Mucosa of descending colon (tissue), 3 donors: Measurements from ENCODE around the gene SLC36A1. TPM values are rescaled to one million over a fixed set of nuclear protein-coding genes. Genes with fewer than 3 reads are reported as not detected.
A peak's percentile ranks its signal among the peaks of the same experiment; 100 is the strongest.

Source experiments
- ATAC-seq: fragments of 200-7000 bp; cut with Tn5 transposase; one replicate; pipeline ENCODE4 v1.9.1; 2020; ENCODE audit warnings: mild to moderate bottlenecking, moderate library complexity
- DNase-seq, 3 donors: peaks; one replicate each; pipeline ENCODE4 v3.0.0-alpha.2; 2020
- H3K36me3 ChIP-seq: fragments of 200-600 bp; one replicate; pipeline ENCODE4 v1.8.0; 2021; ENCODE audit warnings: low read depth, mild to moderate bottlenecking
- H3K4me1 ChIP-seq: fragments of 200-600 bp; one replicate; pipeline ENCODE4 v1.8.0; 2021; ENCODE audit warnings: low read depth, mild to moderate bottlenecking
- H3K4me3 ChIP-seq: fragments of 200-600 bp; one replicate; pipeline ENCODE4 v1.8.0; 2021; ENCODE audit warnings: mild to moderate bottlenecking
- H3K9me3 ChIP-seq: fragments of 200-600 bp; one replicate; pipeline ENCODE4 v1.8.0; 2021; ENCODE audit warnings: mild to moderate bottlenecking
- CTCF ChIP-seq: fragments of 200-600 bp; IDR thresholded peaks from one replicate; pipeline ENCODE4 v1.8.0; 2022; ENCODE audit warnings: antibody characterized with exemption, mild to moderate bottlenecking
- intact Hi-C, 2 donors: fragments of 100-400 bp; cut with DNase I in 1 of 2; cut with micrococcal nuclease in 1 of 2; formaldehyde crosslinking; loops; one replicate each; pipeline versions ENCODE4 v1.11.0 to v1.11.1; 2022; cut with DNase I, micrococcal nuclease
- total RNA-seq, 3 donors: library from RNA; stranded (reverse); fragmentation: NEBNext Ultra II Directional in 2 of 3; extraction: Animal tissue kit (Norgen Biotek cat#: 25700) in 2 of 3; gene quantifications; one replicate each; pipeline versions ENCODE4 v1.2.1 to v1.2.4, GENCODE V29; 2021 to 2023
- donor health status: DM: no; HTN: no; CAD: no; lungs with moderate emphysema.
- donor health status: DM: no; HTN: no; CAD: no.
- donor health status: DM: no; HTN: yes; CAD: no.

Gene SLC36A1
- total RNA-seq, 3 donors from 2014 or later = 38.1 to 105 (median 55.2) TPM

- no peaks in the 10 kb centered on the region for H3K36me3 ChIP-seq
- ATAC-seq (peak; percentile 87), DNase-seq (peak in 1 of 3 donors; percentile 45)
- no peak overlapping the region for H3K4me3 ChIP-seq
- H3K4me1 ChIP-seq = no peaks in the 10 kb centered on the region
- intact Hi-C loops = no loop called here
- no peaks in the 10 kb centered on the region for H3K9me3 ChIP-seq
- TF ChIP-seq CTCF = peak; percentile 13
Observed at GRCh38 chr5:151523335-151523734, 75.9 kb downstream of the SLC36A1 start.

DNA sequence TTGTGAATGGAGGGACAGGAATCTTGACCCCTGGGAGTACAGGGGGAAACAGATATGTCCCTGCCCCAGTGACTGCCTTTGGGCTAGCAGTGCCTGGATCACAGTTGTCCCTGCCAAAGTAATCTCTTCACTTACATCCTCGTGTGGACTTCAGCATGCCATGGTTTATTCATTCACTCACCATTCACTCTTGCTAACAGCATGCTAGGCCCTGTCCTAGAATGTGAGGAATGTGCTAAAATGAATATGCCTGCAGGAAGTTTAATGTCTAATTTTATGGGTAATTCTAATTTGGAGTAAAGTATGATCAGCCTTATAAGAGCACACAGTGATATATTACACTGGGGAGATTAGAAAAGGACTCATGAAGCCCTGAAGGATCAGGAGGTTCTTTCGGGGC lies 80.8 kb downstream of the SLC36A1 start:
- DNase-seq (no peak), ATAC-seq (no peak)
- H3K4me3 ChIP-seq = no peak overlapping the region
- no peaks in the 10 kb centered on the region for H3K9me3 ChIP-seq
- no peak for TF ChIP-seq CTCF
- H3K36me3 ChIP-seq = no peaks in the 10 kb centered on the region
- intact Hi-C loops = no loop called here
- H3K4me1 ChIP-seq = no peaks in the 10 kb centered on the region

DNA sequence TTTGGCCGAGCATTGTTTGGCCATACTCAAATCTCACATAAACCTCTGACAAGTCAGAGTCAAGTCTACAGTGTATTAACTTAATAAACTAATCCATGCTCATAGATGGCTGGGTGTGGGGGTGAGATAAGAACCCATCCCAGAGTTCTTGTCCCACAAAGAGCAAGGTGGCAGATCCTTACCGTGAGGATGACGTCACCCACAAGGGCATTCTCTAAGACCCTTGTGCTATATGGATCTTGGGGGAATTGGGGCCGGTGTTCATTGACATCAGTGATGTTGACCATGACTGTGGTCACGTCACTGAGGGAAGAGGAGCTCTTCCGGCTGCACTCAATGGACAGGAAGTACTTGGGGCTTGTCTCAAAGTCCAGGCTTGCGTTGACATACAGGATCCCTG lies 81.6 kb downstream of the SLC36A1 start:
- H3K36me3 ChIP-seq = no peaks in the 10 kb centered on the region
- no peak for TF ChIP-seq CTCF
- no peak for ATAC-seq
- no peaks in the 10 kb centered on the region for H3K9me3 ChIP-seq
- intact Hi-C loops = no loop called here
- H3K4me3 ChIP-seq = no peak overlapping the region
- no peak for DNase-seq
- no peaks in the 10 kb centered on the region for H3K4me1 ChIP-seq

DNA sequence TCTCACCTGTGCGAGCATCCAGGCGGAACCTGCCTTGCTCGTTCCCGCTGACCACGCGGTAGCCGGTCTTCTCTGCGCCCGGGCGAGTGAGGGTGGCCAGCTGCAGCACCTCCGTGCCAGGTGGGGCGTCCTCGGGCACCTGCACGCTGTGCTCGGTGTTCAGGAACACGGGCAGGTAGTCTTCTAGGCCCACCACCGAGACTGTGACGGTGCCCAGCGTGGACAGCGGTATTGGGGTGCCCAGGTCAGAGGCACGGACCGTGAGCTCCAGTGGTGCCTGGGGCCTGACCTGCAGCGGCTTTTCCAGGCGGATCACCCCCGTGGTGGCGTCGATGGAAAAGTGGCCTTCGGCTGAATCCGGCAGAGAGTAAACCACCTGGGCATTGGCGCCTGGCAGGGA lies 84.2 kb downstream of the SLC36A1 start:
- no peaks in the 10 kb centered on the region for H3K36me3 ChIP-seq
- no peak for ATAC-seq
- no peaks in the 10 kb centered on the region for H3K9me3 ChIP-seq
- TF ChIP-seq CTCF = no peak
- DNase-seq = no peak
- intact Hi-C loops = no loop called here
- H3K4me1 ChIP-seq = no peaks in the 10 kb centered on the region
- no peak overlapping the region for H3K4me3 ChIP-seq

DNA sequence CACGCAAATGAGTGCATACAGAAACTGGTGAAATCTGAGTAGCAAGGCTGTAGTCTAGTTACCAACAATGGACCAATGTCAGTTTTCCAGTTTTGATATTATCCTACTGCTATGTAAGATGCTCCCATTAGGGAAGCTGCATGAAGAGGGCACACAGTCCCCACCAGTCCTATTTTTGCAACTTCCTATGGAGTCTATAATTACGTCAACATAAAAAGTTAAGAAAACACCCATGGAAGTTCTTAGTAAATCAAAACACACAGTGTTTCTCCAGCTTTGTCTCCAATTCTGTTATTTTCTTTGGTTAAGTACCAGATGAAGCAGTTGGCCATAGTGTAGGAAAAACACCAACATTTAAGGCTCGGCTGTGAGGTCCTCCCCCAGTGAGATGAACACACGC lies 85.0 kb downstream of the SLC36A1 start:
- DNase-seq (no peak), ATAC-seq (no peak)
- intact Hi-C loops = no loop called here
- Histone ChIP-seq H3K4me1 (no peaks in the 10 kb centered on the region), H3K9me3 (no peaks in the 10 kb centered on the region), H3K4me3 (no peak overlapping the region), H3K36me3 (no peaks in the 10 kb centered on the region)
- TF ChIP-seq CTCF = no peak

- DNase-seq (no peak), ATAC-seq (no peak)
- intact Hi-C loops = no loop called here
- Histone ChIP-seq H3K36me3 (no peaks in the 10 kb centered on the region), H3K9me3 (no peaks in the 10 kb centered on the region), H3K4me3 (no peak overlapping the region), H3K4me1 (no peaks in the 10 kb centered on the region)
- TF ChIP-seq CTCF = no peak
Observed at GRCh38 chr5:151534350-151534749, 86.9 kb downstream of the SLC36A1 start.
